HG02943 (cell line): Measurements from ENCODE around the gene OR2H2.

ENCODE experiments used
- ATAC-seq: cut with Tn5 transposase; IDR thresholded peaks from one replicate; pipeline ENCODE4 v1.9.1; 2021; ENCODE audit warnings: mild to moderate bottlenecking, low read depth, moderate library complexity; ENCODE audit not compliant: unreplicated experiment

The OR2H2 gene

DNA sequence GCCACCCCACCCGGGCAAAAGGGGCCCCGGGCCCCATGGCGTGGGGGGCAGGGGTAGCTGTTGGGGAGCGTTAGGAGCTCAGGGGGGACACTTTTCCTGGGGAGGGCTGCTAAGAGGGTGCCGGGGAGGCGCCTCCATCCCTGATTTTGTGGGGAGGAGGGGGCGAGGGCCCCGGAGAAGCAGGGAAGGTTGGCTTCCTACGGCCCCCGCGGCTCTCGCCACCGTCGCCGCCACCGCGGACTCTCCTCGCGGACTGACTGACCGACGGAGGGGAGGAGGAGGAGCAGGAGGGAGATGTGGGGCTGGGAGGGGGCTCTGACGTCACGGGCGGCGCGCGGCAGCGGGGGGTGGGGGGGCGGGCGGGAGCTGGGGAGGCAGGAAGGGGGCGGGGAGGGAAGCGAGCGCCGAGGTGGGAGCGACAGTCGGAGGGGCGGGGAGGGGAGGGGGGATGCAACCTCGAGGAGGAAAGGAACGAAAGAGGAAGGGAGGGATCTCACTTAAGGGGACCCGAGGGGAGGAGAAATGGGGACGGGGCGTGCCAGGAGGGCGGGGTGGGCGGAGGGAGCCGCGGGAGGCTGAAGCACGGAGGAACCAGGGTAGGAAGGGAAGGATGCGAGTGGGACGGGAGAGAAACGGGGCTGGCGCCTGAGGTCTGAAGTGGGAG, 43.0 kb downstream of the OR2H2 start:
- no peak for ATAC-seq

DNA sequence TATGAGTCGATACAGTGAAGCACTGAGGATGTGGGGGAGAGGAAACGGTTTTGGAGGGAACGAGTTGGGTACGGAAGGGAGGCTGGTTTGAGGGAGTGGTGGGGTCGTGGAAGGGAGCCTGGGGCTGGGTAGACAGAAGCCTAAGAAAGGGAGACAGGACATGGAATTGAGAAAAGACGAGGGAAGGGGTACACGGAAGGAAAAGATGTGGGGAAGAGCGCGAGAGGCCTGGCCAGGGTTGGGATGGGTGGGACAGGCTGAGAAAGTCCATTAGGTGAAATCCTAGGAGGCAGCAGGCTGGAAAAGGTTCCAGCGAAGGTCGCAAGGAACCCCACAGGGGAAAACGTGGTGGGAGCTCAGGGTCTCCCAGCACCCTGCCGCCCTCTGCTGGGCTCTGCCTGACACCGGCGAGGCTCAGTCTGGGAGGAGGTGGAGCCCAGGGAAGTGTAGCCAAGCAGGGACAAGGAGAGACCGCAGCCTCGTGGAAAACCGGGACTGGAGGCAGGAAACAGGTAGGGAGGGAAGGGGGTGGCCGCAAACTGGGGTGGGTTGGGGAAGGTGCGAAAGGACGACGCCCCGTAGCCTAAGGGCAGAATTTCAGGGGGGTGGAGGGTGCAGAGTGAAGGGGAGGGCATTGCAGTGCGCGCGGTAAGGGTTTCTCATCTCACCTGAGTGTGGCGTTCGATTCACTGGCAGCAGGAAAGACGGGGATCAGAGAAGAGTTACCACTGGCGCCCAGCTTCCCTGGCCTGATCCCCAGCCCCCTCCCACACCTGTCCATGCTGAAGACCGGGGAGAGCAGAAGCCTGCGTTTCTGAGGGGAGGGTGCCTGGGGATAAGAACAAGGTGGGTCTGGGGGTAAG, 43.7 kb downstream of the OR2H2 start:
- no peak for ATAC-seq

DNA sequence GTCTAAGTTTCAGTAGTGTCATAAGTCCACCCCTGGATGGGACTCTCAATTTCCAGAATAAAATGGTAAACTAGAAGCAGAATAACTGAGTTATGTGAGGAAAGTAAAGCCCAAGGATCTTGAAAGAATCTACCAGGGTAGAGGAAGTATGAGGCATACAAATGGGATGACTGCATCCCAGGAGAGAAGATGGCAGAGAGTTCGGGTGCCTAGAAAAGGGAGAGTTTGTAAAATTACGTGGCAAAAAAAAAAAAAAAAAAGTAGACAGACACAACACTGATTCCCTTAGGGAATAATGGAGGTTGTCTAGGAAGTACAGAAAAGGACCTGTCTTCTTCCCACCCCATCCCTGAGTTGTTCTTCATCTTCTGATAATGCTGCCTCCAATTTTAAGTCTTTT, 44.6 kb downstream of the OR2H2 start:
- no peak for ATAC-seq

DNA sequence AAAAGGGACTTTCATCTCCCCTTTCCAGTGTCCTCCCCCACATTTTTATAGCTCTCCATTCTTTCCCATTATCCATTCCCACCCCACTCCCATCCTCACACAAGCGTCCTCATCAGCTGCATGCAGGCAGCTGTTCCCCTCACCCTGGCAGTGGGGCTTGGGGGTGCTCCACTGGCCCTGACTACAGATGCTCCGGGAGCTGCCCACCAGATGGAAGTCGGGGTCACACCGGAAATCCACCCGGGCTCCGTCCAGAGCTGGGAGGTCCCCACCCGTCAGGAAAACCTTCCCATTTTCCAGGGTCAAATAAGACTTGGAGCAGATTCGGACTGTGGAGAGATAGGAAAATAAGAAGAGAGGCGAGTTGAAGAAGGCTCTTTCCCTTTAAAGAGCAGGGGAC, 45.4 kb downstream of the OR2H2 start:
- ATAC-seq: no peak

DNA sequence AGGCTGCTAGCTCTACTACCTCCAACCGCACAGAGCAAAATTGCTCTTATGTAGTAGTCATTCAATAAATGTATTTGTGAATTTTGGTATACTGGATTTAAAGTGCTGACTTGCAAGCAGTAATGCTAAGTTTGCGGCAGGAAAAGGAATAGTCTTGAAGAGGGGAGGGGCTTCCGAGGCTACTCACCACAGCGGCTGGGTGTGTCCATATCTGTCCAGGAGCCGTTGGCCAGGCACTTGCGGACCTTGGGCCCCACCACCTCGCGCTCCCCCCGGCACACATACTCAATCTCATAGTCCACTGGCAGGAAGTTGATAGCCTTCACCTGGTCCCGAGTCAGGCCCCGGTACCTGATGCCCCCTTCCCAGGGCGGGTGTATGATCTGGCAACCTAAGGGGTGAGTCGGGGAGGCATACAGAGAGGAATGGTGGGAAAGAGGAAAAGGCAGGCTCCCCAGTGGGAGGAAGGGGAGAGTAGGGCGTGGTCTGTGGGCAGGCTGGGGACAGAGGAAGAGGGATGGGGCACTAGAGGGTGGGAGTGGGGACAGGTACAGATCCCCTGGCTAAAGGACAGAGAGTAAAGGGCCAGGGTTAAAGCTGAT, 46.4 kb downstream of the OR2H2 start:
- no peak for ATAC-seq

DNA sequence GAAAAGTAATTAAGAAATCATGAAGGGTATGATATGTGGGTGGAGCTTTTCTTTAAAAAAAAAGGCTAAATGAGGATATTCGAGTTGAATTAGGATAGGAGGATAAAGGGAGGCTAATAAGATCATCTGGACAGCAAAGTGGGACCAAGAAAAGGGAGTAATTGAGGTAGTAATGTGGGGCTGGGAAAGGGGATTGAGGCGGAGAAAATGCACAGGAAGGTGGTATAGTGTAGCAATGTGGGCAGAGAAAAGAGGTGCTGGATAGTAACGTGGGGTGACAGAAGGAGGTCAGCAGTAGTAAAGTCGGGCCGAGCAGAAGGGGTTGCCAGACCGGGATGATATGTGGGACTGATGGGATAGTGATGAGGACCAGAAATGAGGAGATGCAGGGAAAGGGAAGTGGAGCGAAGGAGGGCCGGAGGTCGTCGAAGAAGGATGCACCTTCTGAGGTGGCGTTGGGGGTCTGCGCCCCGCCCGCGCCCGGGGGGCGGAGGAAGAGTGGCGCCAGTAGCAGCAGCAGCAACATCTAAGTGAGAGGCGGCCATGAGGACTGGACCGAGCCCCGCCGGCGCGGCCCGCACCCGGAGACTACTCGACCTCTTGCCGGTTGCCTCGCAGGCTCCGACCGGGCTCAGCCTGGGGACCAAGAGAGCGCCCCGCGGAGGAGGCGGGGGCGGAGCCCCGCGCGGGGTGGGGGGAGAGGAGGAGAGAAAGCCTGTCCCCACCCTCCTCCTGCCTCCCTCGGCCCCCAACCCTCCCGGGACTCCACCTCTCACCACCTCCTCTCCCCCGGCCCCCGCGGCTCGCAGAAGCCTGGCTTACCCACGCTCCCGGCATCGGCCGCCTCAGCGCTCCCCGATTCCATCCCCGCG, 47.2 kb downstream of the OR2H2 start:
- no peak for ATAC-seq

DNA sequence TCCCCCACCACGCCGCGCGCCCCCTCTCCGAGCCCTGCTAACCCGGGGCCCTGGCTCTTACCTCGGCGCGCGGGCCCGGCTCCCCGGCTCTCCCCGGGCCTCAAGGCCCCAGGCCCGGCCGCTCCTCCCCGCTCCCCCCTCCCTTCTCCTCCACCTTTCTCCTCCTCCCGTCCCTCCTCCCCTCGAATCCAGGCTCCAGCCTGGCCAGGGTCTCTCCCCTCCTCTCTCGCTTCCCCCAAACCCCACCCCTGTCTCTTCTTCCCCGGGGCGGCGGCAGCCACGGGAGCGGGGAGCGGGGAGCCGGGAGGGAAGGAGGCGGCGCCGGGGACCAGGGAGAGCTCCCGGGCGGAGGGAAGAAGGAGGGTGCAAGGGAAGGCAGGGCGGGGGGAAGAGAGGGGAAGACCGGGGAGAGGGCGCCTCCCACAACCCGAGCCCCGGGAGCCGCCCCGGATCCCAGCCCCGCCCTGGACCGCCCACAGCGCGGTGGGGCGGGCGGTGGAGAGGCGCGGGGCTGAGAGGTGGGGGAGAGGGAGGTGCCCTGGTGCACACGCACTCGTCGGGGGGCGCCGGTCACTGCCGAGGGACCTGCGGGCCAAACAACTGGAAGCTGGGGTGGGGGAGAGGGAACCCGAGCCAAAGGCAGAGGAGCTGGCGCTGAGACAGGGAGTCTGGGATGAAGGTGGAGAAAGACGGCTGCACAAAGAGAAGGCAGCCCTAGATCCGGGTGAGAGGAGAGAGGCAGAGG, 48.0 kb downstream of the OR2H2 start, which contains the start of gene GABBR1:
GABBR1 (minus strand) TSS at position 395 of the 745 bp plus-strand sequence. CDS start 798 bp downstream, outside the sequence.
- no peak for ATAC-seq

DNA sequence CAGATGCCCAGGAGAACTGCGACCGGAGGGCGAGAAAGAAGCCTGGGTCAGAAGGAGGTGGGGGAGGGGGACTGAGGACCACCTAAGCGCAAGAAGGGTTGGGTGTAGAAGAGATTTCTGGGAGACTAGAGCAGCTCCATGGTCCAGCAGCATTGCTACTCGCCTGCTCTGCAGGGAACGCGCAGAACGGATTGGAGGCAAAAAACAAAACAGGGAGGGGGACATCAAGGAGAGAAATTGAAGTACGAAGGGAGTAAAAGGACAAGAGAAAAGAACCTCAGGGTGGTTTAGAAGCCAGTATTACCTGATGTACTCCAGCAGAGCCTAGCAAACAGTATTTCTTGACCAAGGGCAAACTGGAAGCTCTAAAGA, 48.6 kb downstream of the OR2H2 start:
- ATAC-seq: no peak

DNA sequence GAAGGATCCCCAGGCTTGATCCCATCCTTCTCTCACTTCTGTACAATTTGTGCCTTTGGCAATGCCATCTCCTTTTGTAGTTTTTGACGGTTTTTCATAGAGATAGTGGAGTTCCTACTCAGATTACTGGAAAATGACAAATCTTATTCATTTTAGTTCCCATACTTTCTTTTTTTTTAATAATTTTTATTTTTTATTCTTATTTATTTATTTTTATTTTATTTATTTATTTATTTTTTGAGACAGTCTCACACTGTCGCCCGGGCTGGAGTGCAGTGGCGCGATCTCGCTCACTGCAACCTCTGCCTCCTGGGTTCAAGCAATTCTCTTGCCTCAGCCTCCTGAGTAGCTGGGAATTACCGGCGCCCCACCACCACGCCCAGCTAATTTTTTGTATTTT, 52.3 kb downstream of the OR2H2 start:
- no peak for ATAC-seq
